Fibroblast of villous mesenchyme (primary cell): Measurements from ENCODE around the gene CITED4. TPM values are rescaled to one million over a fixed set of nuclear protein-coding genes. Genes with fewer than 3 reads are reported as not detected.
A peak's percentile ranks its signal among the peaks of the same experiment; 100 is the strongest.

Experiments
- DNase-seq: peaks from one replicate; pipeline ENCODE4 v3.0.0-alpha.2; 2010; ENCODE audit warnings: low read depth
- H3K4me3 ChIP-seq: 2 replicates; pipeline ENCODE4 v1.5.1; 2011; ENCODE audit warnings: low read depth, mild to moderate bottlenecking, low read length
- total RNA-seq: library from RNA; depleted of rRNA; stranded (reverse); fragments of >200 nt; gene quantifications from 2 replicates; pipeline ENCODE4 v1.2.3, GENCODE V29; 2012
- TF ChIP-seq, protein P1 (sequence below): IDR thresholded peaks from 2 replicates; pipeline ENCODE4 v1.5.1; 2012; ENCODE audit warnings: low read depth, mild to moderate bottlenecking, low read length; ENCODE audit not compliant: insufficient read depth

The CITED4 gene
- total RNA-seq, 1 donor = 1.7 TPM

- no peak overlapping the region for H3K4me3 ChIP-seq
- DNase-seq = peak; percentile 83
- TF ChIP-seq, protein P1, sequence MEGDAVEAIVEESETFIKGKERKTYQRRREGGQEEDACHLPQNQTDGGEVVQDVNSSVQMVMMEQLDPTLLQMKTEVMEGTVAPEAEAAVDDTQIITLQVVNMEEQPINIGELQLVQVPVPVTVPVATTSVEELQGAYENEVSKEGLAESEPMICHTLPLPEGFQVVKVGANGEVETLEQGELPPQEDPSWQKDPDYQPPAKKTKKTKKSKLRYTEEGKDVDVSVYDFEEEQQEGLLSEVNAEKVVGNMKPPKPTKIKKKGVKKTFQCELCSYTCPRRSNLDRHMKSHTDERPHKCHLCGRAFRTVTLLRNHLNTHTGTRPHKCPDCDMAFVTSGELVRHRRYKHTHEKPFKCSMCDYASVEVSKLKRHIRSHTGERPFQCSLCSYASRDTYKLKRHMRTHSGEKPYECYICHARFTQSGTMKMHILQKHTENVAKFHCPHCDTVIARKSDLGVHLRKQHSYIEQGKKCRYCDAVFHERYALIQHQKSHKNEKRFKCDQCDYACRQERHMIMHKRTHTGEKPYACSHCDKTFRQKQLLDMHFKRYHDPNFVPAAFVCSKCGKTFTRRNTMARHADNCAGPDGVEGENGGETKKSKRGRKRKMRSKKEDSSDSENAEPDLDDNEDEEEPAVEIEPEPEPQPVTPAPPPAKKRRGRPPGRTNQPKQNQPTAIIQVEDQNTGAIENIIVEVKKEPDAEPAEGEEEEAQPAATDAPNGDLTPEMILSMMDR = no peak
Measured at GRCh38 chr1:40868051-40868723, 6.0 kb upstream of the CITED4 start.

- peak; percentile 59 for DNase-seq
- TF ChIP-seq, protein P1 = no peak
- peak overlapping the region; percentile 62 for H3K4me3 ChIP-seq
Measured at GRCh38 chr1:40861224-40862003, 749 bp downstream of the CITED4 start.

DNA sequence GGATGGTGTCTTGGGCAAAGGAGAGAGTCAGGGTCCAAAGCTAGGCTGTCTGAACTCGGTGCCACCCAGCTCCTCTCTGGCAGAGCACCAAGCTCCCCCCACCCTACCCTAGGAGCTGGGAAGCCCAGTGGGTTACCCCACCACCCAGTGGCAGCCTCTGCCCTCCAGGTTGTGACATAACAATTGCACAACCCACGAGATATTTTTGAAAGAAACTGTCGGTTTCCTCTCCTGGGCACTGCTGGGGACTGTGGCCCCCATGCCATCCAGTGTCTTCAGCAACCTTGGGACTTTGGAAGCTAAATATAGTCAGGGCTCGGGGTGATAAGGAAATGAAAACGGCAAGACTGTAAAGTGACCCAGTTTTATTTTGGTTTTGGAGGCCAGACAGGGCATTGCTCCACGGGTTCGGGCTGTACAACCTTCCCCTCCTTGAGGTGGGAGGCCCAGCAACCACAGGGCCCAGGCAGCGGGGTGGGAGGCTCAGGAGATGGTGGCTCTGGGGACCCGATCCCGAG lies 1.4 kb downstream of the CITED4 start:
- TF ChIP-seq, protein P1 = no peak
- peak overlapping the region; percentile 42 for H3K4me3 ChIP-seq
- DNase-seq = no peak

DNA sequence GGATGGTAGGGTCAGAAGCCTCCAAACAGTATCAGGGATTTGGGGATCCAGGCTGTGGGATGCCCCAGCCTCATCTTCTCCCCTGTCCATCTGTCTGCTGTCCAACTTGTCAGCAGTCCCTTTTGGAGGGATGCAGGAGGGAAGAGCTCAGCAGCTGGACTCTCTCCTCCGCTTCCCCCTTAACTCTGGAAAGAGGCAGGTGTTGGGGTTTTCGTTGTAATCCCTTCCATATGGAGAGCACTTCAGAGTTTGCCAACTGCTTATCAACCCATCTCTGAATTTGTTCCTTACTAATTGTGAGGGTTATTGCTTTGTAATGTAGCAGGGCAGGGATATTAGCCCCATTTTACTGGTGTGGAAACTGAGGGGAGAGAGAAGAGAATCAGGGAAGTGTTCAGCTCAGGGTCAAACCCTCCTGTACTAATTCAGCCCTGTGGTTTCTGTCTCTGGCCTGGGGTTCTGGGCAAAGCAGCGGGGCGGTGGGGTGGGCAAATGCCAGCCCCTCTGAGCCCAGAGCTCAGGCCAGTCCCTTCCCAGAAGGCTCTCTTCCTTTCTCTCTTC lies 3.2 kb downstream of the CITED4 start:
- no peak overlapping the region for H3K4me3 ChIP-seq
- TF ChIP-seq, protein P1 = no peak

GRCh38 chr1:40857737-40858136 lies 4.4 kb downstream of the CITED4 start:
- no peak overlapping the region for H3K4me3 ChIP-seq
- DNase-seq = no peak
- TF ChIP-seq, protein P1 = no peak

More for the DNA sequence above, 3.2 kb downstream of the CITED4 start:
- no peak for DNase-seq

GRCh38 chr1:40856656-40857302 lies 5.4 kb downstream of the CITED4 start:
- no peak for DNase-seq
- H3K4me3 ChIP-seq = no peak overlapping the region
- TF ChIP-seq, protein P1 = no peak
